PFSK-1 (cell line): ENCODE results near the gene CUBN.

Experiments
- FOXP2 ChIP-seq: optimal IDR thresholded peaks from 2 replicates; pipeline ENCODE3; 2011; ENCODE audit warnings: borderline replicate concordance, control low read depth, inconsistent platforms; ENCODE audit not compliant: insufficient read depth; ENCODE audit errors: extremely low read length, extremely low read depth
- POLR2AphosphoS5 ChIP-seq: IDR thresholded peaks from 2 replicates; pipeline ENCODE4 v1.6.1; 2012; ENCODE audit warnings: low read depth, mild to moderate bottlenecking, control low read depth, low read length, moderate library complexity
- REST ChIP-seq, 2 experiments: IDR thresholded peaks; 2 replicates each; pipeline versions ENCODE4 v1.6.1 to v1.8.0; 2011 to 2012; ENCODE audit warnings: low read depth in 2 of 2, low read length in 2 of 2, control low read depth in 1 of 2, inconsistent platforms in 1 of 2, mild to moderate bottlenecking in 1 of 2, moderate library complexity in 1 of 2; ENCODE audit not compliant: insufficient read depth in 1 of 2
- SIN3A ChIP-seq: IDR thresholded peaks from 2 replicates; pipeline ENCODE4 v1.6.1; 2012; ENCODE audit warnings: mild to moderate bottlenecking, low read length, moderate library complexity, borderline replicate concordance; ENCODE audit not compliant: insufficient read depth
- TAF1 ChIP-seq: IDR thresholded peaks from 2 replicates; pipeline ENCODE4 v1.6.1; 2012; ENCODE audit warnings: low read length, control low read depth, borderline replicate concordance; ENCODE audit not compliant: insufficient read depth

CUBN gene

DNA sequence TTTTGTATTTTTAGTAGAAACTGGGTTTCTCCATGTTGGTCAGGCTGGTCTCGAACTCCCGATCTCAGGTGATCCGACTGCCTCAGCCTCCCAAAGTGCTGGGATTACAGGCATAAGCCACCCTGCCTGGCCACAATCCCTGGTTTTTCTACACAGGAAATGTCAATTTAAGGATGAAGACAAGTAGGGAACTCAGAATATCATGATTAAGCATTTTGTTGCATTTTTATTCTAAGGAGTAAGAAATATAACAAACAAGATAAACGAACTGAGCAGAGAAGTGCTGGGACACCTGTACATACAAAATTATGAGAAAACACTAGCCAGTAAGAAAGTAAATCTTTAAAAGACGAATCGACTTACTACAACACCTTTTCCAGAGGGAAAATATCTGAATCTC lies 69.3 kb downstream of the CUBN start:
- TF ChIP-seq REST (IDR thresholded peaks at IDR 0.05; ENCODE audit: insufficient read depth in 1 of 2, low read depth in 2 of 2, low read length in 2 of 2) = no peak
- no peak for TF ChIP-seq SIN3A
- TF ChIP-seq TAF1 = no peak
- TF ChIP-seq FOXP2 = no peak
- TF ChIP-seq POLR2AphosphoS5 = no peak

GRCh38 chr10:17059197-17059688 lies 70.4 kb downstream of the CUBN start:
- TF ChIP-seq FOXP2 = no peak

- TF ChIP-seq POLR2AphosphoS5 = no peak
These were observed 71.5 kb downstream of the CUBN start for GRCh38 chr10:17058093-17058492.

DNA sequence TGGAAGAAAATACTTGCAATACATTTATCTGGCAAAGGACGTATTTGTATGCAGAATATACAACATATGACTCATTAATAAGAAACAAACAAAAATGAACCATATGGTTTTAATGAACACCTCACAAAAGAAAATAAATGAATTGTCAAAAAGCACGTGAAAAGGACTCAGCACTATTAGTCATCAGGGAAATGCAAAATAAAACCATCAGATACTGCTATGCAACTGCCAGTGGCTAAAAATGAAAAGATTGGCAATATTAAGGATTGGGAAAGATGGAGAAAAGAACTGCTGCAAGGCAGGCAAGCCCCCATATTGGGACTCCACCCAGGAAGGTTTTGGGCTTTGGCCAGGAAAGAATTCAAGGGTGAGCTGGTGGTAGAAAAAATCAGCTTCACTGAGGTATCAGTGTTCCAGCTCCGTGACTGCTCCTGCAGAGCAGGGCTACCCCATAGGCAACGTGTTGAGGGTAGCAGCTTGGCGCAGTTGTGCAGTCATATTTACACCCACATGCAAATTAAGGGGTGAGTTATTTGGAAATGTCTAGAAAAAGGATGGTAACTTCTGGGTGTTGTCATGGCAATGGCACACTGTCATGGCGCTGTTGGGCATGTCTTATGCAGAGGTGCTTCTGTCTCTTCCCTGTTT lies 72.7 kb downstream of the CUBN start:
- no peak for TF ChIP-seq TAF1
- TF ChIP-seq REST (IDR thresholded peaks at IDR 0.05; ENCODE audit: insufficient read depth in 1 of 2, low read depth in 2 of 2, low read length in 2 of 2) = no peak

DNA sequence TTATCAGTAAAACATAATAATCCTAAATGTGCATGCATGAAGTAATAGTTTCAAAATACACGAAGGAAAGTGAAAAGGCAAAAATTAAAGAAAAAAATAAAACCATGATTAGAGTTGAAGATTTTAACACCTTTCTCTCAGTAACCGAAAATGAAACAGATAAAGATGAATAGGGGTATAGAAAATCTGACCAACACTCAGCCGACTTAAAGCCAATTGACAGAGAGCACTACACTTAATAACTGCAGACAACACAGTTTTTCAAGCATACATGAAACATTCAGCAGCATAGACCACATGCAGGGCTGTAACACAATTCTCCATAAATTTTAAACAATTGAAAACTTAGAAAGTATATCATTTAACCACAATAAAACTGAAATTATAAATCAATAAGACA lies 76.1 kb downstream of the CUBN start:
- TF ChIP-seq REST (IDR thresholded peaks at IDR 0.05; ENCODE audit: insufficient read depth in 1 of 2, low read depth in 2 of 2, low read length in 2 of 2) (no peak), POLR2AphosphoS5 (no peak), TAF1 (no peak), SIN3A (no peak), FOXP2 (no peak)

DNA sequence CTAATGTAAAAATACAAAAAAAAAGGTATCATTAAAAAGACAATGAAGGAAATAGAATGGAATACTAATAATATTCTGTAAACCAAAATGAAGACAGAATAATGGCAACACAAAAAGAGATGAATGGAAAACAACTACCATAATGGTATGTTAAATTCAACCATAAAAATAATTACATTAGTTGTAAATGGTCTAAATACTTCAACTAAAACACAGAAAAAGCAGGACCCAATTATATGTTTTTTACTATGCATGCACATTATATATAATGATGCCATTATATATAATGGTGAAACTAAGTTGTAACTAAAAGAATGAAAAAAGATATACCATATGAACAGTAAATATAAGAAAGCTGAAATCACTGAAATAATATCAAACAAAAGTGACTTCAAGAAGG lies 76.5 kb downstream of the CUBN start:
- no peak for TF ChIP-seq POLR2AphosphoS5
- no peak for TF ChIP-seq FOXP2
- TF ChIP-seq REST (IDR thresholded peaks at IDR 0.05; ENCODE audit: insufficient read depth in 1 of 2, low read depth in 2 of 2, low read length in 2 of 2) = no peak
- TF ChIP-seq SIN3A = no peak
- no peak for TF ChIP-seq TAF1
